ENCODE data around the gene CLCA1.

The CLCA1 gene

DNA sequence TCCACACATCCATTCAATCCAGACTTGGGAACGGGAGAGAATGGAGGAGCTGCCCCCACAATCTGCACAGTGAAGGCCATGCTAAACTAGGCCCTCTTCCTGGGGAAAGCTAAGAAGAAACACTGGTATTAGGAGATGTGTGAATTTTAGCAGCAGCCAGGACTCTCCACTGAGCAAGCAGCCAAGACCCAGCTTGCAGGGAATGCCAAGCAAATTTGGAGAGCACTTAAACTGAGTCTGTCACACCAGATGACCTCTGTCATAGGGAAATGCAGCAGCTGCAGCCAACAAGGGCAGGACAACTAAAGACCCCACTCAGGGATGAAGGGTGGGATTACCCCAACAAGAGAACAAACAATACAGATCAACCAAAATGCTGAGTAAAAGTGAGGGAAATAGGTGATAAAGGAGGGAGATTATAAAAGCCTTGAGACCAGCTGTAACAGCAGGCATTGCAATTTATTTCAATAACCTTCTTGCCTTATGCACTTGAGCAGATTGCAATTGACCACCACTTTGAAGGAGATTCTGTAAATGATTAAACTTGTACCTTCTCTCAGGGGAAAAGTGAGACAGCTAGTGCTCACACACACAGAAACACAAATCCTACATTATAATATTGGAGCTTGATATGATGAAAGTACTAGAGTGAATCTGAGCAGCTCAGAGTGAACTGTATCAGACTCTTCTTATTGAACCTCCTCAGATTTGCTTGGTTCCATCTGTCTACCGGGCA is 2.5 kb upstream of the CLCA1 start:
- no peak for DNase-seq (ENCODE audit: low spot score)

GRCh38 chr1:86466986-86467385 is 1.7 kb upstream of the CLCA1 start:
- DNase-seq (ENCODE audit: low spot score), result no peak

DNA sequence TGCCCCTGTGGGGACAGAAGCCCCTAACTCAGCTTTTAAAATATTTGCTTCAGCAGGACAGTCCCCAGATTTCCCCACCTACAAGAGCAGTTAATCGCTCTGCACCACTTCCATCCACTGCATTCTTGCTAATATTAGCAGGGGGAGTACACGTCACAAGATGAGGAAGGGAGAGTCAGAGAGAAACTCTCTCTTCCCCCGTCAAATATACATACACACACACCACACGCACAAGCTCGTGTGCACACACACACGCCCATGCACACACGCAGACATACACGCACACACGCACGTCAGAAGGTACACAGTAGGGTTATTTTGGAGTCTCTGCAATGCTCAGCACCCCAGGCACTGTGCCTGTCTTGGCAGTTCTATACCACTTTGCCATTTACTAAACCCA is 2.1 kb downstream of the CLCA1 start:
- DNase-seq (ENCODE audit: low spot score), result no peak

DNA sequence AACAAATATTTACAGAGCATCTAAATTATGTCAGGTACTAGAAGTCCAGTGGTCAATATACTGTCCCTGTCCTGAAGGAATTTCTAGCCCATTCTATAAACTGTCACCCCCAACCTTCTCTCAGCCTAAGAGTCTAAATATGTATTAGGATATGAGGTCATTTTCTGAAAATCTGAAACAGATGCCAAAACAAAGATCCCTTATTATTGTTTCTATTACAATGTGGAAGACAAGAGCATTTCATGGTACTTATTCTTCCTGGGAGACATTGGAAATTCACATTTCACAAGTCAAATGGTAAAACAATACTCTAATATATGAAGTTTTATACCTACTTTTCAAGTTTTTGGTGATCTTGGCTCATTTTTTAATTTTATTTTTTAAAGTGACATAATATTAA is 2.6 kb downstream of the CLCA1 start:
- DNase-seq (ENCODE audit: low spot score), result no peak

GRCh38 chr1:86472152-86472551 is 3.4 kb downstream of the CLCA1 start:
- no peak for DNase-seq (ENCODE audit: low spot score)

DNA sequence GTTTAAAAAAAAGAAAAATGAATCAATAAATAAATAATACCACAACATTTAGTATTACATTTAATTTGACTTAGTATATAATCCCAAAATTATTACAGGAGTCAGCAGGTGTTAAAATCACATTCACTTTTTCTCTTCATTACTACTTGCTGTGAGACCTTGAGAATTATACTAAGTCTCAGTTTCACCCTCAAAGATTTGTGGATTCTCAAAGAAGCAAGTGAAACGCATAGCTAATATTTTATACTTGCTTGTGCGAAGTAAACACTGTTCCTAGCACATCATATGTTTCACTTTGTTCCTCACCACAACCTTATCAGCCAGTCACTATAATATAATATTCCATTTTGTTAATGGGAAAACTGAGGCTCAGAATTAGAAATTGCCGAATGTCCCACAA is 4.0 kb downstream of the CLCA1 start:
- DNase-seq (ENCODE audit: low spot score), result no peak

- DNase-seq (ENCODE audit: low spot score), result no peak
Observed at GRCh38 chr1:86477256-86477655, 8.5 kb downstream of the CLCA1 start.

GRCh38 chr1:86477682-86478081 is 9.0 kb downstream of the CLCA1 start:
- DNase-seq (ENCODE audit: low spot score), result no peak

DNA sequence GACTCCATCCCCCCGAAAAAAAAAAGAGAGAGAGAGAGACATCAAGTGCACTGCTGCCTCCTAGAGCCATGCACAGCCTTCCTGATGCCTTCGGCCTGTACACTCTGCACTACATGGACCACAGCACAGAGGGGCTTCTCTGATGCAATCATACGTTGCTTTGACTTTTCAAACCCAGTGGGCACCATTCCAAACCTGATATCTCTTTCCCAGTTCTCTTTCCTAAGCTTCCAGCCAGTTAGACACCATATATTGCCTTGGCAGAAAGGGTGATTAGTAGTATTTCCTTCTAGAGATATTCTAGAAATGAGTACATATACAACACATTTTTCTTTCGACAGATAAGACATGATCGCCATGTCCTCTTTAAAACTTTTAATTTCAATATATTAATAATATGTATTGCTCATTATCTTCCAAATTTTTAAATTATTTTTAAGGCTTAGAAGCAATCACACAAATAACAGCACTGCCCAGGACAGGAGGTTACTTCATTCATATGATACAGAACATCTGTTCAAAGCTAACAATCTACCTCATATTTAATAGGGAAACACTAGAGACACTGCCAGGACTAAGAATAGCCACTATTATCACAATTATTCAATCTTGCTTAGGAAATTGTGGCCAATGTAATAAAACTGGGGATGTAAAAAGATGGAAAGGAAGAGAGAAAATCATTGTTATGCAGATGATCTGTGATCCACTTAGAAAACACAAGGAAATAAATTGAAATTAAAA is 9.9 kb downstream of the CLCA1 start:
- DNase-seq (ENCODE audit: low spot score), result no peak

GRCh38 chr1:86481966-86482365 is 13.2 kb downstream of the CLCA1 start:
- no peak for DNase-seq (ENCODE audit: low spot score)

DNA sequence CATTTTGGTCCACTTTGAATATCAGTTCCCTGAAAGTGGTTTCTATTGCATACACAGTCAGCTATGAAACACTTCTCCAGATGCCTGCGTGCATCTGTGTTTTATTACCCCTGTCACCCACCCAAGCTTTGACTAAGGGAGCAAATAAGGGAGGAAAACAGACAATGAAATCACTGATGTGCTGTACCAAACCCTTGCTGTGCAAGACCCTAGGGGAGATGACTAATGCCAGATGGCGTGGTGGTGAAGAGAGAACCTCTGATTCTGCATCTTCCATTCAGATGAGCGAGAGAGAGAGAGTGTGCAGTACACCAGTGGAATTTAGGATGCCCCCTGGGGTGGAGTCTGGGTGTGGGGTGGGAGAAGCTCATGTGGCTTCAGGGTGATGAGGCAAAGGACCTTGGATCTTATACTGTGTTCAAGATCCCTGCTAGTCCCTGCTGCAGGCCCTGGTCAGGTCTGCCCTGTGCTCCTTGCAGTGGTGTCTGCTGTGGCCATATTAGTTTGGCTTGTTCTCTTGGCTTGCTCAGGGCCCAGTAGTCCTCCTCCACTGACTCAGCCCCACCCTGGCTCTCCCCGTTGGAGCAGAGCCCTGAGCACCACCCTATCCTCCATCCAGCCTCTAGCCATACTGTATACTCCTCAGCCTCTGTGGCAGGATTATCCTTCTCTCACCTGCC is 18.5 kb downstream of the CLCA1 start:
- no peak for DNase-seq (ENCODE audit: low spot score)

DNA sequence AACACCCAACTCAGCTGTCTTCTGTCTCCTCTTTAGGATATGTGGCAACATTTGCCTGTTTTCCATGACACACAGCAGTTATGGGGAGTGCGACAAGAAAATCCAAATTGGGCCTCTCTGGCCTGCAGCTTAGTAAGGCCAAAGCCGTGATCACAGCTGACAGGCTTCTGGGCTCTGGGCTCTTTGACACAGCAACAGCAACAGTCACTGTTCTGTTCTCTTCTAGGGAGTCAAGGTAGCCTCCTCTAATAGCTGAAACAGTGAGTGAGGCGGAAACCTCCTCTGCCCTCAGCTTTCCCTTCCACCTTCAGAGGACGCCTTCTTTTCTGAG is 19.0 kb downstream of the CLCA1 start:
- no peak for DNase-seq (ENCODE audit: low spot score)

- no peak for DNase-seq (ENCODE audit: low spot score)
Observed at GRCh38 chr1:86489242-86489878, 20.6 kb downstream of the CLCA1 start.

GRCh38 chr1:86491171-86491950 is 22.6 kb downstream of the CLCA1 start:
- DNase-seq (ENCODE audit: low spot score), result no peak

GRCh38 chr1:86498281-86498680 is 29.6 kb downstream of the CLCA1 start:
- no peak for DNase-seq (ENCODE audit: low spot score)

- DNase-seq (ENCODE audit: low spot score), result no peak
Observed at GRCh38 chr1:86499987-86500593, 31.4 kb downstream of the CLCA1 start.

DNA sequence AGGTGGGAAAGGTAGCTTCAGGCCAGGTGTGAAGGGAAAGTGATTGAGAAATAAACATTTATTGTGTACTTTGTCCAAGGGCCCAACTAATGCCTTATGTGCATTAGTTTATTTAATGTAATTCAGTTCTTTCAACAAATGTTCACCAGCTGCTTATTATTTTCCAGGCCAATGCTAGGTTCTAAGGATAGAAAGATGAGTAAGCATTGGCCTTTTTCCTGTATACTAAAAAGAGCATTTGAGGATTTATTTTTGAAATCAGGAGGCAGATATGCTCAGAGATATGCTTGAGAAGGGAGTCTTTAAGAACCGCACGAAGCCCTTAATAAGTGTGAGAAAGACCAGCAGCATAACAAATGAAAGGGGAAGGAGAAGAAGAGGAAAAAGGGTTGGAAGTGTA is 32.0 kb downstream of the CLCA1 start:
- DNase-seq (ENCODE audit: low spot score), result no peak

DNA sequence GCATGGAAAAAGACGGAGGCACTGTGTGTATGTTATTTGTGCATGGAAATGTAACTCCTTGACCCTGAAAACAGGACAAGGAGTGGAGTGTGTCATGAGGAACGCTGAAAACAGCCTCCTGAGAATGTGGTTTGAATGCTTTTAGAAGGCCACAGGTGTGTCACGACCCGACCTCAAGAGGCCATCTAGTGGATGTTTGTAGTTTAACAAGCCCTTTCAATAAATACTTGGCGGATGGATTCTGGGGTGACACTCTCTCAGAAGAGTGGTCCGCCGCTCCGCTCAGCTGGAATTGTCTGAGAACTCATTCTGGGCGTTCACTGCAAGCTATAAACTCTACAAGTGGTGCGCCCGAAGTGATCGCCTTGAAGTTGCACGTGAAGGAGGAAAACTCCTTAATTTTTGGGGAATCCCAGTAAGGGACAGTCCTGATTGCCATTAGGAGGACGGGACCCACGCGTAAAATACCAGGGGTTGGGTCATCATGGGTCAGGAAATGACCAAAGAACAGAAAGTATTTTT is 33.5 kb downstream of the CLCA1 start:
- DNase-seq (ENCODE audit: low spot score), result peak; percentile 41

DNA sequence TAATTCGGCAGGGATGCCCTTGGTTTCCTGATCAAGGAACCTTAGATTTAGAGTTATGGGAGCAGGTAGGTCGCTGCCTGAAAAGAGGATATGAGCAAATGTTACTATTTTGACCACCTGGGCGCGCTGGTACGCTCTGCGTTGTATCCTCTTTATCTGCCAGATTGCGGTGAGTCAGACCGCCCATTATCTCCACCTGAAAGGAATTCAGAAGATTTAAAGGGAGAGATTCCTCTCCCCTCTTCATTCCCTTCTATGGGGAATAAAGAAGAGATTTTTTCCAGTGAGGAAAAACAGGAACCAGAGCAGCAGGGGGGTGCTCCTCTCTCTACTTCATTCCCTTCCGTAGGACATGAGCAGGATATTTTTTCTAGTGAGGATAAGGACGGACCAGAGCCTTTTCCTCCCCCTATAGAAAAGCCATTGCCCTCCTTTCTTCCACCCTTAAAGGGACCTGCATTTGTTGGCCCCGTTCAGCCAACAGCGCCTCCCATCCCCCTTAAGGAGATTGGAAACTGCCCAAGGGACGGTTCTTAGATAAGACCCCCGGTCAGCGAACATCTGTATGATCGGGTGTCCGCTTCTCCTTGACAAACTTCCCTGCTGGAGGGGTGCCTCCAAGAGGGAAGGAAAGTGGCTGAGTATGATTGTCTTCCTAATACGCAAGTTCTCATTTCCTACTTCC is 34.1 kb downstream of the CLCA1 start:
- no peak for DNase-seq (ENCODE audit: low spot score)

- DNase-seq (ENCODE audit: low spot score), result no peak
Observed at GRCh38 chr1:86503406-86504136, 34.8 kb downstream of the CLCA1 start.
